HG03139 (cell line): ENCODE measurements around the gene GRIN2A.

Experiments
- ATAC-seq: cut with Tn5 transposase; IDR thresholded peaks from one replicate; pipeline ENCODE4 v1.9.1; 2021; ENCODE audit not compliant: unreplicated experiment

The GRIN2A gene

DNA sequence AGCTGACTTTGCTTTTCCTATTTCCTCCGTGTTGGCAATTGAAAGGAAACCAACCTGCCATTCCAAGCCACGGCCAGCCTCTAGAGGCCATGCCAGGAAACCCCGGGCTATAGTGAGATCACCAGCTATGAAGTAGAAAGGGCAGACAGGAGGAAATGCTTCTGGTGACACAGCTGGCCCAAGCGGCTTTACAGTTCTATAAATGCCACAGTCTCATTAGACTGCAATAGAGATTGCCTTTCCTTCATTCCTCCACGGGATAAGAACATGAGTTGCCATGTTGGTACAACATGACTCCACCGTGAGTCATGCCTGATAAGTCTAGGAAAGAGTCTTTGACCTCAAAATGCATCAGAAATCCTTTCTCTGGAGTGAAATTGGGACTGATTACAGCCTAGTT lies 384.9 kb downstream of the GRIN2A start:
- no peak for ATAC-seq

DNA sequence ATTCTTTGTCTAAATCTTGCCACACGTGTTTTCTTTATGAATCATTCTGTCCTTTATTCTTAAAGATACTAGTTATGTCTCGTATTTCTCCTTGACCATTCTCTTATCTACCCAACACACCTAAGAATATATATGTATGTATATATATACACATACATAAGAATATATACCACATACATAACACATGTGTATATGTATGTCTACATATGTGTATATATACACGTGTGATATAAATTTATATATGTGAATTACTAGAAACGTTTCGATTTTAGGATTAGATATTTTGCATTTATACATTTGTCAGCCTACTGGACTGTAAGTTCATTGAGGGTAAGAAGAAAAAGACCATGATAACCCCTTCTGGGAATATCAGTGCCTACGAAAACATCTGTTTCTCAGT lies 388.6 kb downstream of the GRIN2A start:
- no peak for ATAC-seq

DNA sequence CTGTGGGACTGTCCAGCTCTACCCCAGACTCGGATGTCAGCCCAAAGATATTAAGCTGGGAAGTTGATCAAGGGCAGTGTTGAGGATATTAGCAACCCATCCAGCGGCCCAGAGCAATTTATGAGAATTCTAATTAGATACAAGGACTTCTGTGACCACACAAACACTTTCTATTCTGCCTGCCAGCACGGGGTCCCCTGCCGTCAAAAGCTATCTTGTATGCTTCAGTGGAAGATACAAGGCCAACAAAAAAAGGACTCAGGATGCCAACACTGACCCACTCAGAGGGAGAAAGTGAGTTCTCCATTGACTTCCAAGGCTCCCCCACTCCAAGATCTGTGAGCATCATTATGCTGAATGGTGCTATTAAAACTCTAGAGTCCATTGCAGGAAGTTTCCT lies 390.7 kb downstream of the GRIN2A start:
- ATAC-seq, result no peak

DNA sequence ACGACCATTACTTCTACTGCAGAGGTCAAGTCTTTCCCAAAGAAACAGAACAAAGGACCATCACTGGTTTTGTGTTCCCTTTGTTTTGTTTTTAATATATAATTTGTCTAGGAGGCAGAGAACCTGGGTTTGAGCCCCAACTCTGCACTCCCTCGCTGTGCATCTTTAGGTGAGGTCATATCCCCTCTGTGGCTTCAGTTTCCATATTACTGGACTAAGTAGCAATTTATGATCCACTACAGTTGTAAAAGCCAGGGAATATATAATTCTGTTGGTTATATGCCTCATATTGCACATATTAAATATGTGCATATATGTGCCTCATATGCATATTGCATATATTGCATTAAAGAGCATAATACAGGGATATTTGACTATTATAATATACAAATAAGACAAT lies 392.0 kb downstream of the GRIN2A start:
- ATAC-seq, result no peak

DNA sequence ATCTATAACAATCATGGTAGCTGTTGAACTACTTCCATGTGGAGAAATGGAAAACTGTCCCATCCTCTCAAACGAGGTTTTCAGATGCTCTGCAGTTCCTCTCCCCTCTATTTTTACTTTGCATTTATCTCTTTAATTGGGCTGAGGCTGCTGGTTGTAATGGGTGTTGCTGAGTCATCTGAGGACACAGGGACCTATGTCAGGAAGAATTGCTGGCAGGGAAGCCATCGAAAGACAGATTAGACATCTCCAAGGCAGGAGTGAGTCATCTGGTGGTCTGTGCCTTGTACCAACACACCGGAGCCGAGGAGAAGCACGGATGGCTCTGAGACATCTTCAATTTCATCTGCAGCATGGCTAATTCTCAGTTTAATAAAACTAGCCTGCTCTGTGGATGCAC lies 394.5 kb downstream of the GRIN2A start:
- ATAC-seq, result no peak

DNA sequence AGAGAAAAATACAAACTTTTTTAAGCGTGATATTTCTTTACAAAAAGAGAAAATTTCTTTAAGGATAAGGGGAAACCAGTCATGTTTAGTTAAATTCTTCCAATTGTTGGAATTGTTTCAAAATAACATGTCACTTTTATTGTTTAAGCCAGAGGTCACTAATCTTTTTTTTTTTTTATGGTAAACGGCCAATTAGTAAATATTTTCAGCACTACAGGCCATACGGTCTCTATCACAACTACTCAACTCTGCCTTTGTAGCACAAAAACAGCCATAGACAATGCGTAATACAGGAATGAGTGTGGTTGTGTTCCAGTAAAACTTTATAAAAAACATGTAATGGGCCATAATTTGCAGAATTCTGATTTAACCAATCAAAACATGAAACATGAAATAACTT lies 401.4 kb downstream of the GRIN2A start:
- no peak for ATAC-seq

DNA sequence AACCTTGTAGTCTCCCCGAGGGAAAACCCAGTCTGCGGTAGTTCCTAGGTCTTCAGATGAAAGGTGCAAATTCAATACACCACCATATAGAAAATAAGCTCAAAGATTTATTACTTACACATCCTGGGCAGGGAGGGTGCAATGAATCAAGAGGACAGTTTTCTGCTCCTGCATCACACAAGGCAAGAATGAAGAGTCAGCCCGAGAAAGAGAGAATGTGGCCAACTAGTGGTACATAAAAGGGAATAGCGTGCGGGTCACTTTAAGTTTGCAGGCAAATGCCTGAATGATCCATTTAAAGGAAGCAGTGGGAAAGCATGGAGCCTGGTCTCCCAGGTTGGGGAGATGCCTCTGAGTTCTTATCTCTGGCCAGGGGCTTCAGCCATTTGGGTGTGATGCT lies 403.4 kb downstream of the GRIN2A start:
- ATAC-seq, result no peak

DNA sequence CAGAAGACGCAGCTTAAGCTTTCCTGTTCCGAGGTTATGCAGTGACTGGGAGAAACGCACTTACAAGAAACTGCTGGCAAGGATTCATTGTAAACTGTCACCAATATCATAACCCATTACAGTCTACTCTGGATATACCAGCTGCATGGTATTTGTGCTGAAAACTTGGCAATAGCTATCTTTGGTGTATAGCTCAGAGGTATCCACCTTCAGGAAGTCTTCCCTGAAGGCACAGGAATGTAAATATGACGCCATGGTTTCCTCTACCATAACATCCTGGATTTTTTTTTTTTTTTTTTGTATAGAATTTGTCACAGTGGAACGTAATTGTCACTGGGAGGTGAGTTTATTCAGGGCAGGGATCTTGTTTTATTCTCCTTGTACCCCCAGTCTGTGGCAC lies 406.2 kb downstream of the GRIN2A start:
- ATAC-seq, result no peak

DNA sequence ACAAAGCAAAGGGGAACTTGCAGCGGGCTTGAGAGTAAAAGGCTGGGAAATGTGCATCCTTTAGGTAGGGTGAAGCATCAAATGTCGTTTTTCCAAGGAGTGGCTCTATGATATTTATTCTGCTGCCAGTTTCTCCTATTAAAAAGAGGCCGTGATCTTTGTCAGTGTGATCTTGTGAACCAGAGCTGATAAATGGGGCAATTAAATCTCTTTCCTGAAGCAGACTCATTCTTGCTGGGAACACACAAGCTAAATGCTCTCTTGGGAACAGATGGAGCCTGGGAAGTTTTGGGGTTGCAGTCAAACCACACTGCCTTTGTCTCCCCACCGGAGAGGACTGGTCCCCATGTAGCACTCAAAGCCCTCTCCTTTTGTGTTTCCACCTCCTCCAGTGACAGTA lies 408.9 kb downstream of the GRIN2A start:
- no peak for ATAC-seq

DNA sequence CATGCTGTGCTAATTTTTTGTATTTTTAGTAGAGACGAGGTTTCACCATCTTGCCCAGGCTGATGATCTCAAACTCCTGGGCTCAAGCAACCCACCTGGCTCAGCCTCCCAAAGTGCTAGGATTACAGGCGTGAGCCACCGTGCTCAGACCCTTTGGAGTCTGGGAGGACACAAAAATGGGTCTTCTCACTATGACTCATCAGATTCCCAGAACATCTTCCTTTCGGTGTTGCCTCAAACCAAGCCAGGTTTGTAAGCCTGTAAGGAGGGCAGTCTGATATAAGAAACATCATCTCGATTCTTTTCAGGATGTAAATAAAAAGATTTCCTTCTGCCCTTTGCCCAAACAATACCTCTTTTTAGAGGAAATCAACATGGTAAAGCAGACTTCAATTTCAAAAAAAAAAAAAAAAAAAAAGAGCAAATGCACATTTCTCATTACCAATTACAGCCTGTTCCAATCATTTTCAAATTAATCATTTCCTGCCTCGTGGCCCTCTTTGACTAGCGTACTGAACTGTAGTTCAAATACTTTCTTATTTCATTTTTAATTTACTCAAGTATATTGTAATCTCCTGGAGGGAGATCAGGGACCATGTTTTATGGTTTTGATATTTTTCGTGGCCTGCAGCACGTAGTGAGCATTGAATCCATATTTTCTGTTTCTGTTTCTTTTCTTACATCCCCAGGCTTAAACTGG lies 409.6 kb downstream of the GRIN2A start:
- ATAC-seq, result no peak

DNA sequence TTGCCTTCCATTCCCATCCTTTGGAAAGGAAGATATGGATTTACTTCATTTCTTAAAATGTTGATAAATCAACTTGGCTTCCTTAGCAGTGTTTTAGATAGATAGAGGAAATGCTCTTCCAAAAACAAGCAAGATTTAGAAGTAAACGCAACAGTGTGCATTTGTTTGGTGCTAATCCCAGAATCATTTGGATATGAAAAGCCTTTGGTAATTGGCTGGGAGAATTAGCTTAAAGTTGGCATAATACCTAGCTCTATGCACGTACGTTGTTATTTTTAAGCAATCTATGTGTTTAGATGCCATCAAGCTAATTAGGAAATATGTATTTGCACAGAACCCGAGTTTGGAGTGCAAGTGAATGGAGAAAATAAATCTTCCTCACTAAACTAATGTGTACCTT lies 415.3 kb downstream of the GRIN2A start:
- ATAC-seq, result no peak

DNA sequence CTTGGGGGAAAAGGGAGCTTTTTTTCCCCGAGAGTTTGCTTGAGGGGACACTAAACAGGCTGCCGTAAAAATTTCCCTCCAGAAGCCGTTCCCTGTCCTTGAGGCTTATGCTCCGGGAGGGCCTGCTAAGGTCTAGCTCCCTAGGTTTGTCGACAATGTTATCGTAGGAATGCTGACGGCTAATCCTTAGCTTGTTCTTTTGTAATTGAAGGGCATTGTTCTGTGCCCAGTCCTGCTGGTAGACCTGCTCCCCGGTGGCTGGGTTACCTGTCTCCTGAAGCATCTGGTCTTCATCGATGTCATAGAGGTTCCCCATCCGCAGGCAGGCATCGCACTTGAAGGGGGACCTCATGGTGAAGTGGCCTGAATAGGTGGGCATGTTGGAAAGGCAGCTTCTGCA lies 418.7 kb downstream of the GRIN2A start:
- no peak for ATAC-seq

DNA sequence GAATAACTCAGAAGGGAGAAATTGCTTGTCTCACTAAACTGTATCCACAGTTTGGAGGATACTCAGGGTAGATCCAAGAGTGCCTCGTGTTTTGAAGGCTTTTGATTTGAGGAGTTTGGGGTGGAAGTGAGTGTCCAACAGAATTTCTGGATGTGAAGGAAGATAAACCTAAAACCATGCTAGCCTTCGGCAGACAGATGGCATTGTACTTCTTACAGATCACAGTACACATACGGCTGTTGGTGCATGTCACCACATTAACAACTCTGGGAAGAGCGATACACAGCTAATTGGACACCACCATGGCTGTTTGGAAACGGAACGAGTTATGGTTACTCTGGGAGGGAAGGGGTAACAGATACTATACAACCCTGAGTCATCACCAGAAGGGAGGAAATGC lies 420.4 kb downstream of the GRIN2A start:
- no peak for ATAC-seq

DNA sequence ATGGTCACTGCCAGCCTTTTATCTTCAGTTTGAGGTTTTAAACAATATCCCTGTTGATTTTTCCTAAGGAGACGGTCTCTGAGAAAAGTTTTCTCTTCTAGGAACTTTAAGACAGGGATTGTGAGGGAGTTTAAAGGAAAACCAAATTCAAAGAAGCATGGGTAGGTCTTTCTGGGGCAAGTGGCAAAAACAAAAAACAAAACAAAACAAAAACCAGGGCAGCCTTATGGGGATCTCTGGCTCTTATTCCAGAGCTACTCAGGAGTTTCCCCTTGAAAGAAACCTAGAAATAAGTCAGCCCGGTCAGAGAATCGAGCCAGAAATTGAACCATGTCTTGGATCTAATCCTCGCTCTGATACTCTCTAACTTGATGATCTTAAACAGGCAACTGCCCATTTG lies 424.5 kb downstream of the GRIN2A start:
- ATAC-seq, result no peak

DNA sequence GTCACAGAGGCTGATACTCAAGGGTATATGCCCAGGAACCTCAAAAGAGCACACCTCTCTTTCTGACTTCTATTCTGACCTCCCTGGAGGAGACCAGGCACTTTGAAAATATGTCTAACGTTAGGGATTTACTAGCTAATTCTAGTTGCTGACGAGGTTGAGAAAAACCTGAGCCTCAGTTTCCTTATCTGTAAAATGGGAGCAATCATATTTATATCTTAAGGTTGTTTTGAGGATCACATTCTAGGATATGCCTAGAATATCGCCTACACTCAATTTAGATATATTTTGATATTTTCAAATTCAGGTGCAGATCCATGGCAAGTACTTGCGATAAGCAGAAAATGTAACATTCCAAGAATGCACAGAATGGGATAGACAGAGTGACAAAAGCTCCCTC lies 425.8 kb downstream of the GRIN2A start:
- ATAC-seq, result no peak

DNA sequence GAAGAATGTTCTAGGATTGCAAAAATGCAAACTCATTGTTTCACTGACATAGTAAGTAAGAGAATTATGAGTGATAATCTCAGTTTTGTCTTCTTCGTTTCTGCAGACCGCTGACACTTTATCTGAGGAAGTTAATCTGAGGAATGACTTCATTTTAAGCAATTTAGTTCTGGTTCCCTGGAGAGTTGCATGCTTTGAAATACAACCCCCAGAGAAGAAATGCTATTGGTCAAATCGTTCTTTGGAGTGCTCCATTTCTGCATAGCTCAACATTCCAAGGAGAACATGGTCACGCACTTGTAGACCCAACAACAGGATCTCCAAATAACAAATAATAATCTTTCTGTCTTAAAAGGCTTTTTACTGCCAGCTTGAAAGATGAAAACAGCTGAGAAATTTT lies 427.1 kb downstream of the GRIN2A start:
- no peak for ATAC-seq

DNA sequence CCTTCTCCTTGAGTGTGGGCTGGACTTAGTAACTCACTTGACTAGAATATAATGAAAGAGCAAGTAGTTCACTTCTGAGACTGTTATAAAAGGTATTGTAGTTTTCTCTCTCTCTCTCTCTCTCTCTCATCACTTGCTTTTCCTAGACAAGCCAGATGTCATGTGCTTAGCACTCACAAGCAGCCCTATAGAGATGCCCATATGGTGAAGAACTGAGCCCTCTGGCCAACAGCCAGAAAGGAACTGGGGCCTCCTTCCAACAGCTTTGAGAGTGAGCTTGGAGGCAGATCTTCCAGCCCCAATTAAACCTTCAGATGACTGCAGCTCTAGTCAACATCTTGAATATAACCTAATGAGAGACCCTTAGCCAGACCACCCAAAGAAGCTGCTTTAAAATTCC lies 440.5 kb downstream of the GRIN2A start:
- no peak for ATAC-seq

DNA sequence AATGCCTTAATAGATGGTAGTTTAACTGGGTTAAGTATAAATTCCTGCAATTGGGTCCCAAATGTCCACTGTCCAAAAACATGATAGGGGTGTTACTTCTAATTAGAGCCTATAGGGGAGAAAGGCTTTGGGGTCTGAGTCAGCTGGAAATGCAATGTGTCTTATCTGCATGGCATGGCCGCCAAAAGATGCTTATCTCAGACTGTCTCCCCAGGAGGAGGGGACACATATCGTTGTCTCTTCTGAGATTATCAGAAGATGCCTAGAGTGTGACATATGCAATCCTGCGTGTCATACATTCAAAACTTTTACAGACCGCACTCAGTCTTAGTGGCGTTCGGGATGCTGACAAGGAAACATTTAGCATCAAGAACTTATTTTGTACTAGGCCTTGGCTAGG lies 442.9 kb downstream of the GRIN2A start:
- ATAC-seq, result no peak

DNA sequence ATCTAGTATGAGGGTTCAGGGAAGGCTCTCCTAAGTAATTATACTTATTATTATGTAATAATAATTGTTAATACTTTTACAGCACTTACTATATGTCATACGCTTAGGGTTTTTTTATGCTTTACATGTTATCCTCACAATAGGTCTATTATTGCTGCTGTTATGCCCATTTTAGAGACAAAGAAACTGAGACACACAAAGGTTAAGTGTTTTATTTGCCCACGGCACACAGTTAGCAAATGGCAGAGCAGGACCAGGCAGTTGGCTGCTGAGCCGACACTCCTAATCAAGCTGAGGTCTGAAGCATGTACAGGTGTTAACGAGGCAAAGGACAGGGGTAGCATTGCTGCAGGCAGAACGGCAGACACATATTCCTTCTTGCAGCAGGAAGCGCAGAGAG lies 443.5 kb downstream of the GRIN2A start:
- ATAC-seq, result no peak

DNA sequence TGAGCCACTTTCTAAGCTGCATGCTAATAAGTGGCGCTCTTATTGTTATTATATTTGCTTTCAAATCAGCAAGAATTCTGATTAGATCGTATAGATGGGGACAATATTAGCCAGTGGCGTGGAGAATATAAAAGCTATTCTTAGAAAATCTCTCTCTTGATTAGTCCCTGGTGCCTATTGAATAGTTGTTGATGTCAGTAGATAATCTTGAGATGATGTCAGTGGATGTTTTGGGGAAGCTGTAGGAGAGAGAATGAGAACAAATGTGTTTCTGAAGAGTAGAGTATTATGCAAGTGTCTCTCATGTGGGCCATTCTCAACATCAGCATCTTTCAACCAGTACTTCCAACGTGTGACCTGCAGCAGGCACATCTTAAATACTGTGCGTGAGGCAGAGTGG lies 445.7 kb downstream of the GRIN2A start:
- no peak for ATAC-seq

DNA sequence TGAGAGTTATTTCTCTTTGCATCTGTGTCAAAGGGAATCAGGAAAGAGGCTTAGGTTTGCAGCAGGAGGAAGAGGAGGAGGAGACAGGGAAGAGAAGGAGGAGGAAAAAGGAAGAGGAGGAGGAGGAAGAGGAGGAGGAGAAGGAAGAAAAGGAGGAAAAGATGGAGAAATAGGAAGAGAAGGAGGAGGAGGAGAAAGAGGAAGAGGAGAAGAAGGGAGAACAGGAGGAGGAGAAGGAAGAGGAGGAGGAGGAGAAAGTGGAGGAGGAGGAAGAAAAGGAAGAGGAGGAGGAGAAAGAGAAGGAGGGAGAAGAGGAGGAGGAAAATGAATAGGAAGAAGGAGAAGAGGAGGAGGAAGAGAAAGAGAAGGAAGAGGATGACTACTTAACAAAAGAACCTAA lies 459.1 kb downstream of the GRIN2A start:
- no peak for ATAC-seq

DNA sequence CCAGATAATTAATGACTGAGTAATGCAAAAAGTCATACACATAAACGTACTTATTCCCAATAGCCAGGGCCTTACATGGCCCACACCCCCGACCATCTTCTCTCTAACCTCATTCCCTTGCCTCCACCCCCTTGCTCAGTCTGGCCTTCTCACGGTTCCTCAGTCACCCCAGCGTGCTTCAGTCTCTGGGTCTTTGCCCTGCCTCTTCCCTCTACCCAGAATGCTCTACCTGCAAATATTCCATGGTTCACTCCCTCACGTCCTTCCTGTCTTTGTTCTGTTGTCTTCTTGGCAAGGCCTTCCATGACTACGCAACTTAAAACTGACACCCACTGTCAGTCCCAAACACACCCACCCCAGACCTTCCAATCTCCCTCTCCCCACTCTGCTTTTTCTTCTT lies 468.3 kb downstream of the GRIN2A start:
- no peak for ATAC-seq

DNA sequence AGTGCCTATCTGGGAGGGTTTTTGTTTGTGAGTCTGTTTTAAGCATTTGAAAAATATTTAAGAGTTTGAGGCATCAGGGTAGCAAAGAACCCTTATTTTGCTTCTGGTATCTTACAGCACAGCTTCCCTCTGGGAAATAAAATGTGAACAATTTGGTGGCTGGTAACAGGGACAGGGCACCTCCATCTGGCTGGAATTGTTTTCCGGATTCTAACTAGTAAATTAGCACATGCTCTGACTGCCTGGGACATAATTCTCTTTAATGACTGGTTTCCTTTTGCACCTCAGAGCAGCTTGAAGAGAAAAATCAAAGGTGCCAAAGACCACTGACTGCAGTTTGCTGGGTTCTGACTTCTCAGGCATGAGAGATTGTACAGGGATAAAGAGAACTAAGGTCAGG lies 469.1 kb downstream of the GRIN2A start:
- no peak for ATAC-seq
